DMS53 (cell line): Measurements from ENCODE around the gene SLC2A2.
A peak's percentile ranks its signal among the peaks of the same experiment; 100 is the strongest.

Experiments used
- DNase-seq: peaks from one replicate; lab custom pipeline; 2025; lab: John Stamatoyannopoulos, UW

Gene SLC2A2

DNA sequence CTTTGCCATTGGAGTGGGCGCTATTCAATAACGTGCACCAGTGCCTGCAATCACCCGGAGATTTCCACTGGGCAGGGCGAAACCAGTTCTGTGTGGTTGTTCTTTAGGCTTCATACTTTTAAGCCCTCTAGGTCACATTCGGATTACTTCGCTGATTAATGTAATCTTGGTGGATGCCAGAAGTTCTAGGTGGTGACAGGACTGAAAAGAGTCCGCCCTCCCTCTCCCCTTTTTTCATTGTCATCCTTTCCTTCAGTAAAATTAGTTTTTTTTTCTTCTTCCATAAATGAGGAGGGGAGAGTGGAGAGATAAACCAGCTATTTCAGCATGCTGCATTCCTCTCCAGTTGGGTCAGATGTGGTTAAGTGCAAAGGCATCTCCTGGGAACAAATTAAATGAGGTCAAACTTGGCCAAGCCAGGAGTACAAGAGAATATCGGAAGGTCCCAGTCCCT lies 2.3 kb upstream of the SLC2A2 start:
- no peak for DNase-seq

DNA sequence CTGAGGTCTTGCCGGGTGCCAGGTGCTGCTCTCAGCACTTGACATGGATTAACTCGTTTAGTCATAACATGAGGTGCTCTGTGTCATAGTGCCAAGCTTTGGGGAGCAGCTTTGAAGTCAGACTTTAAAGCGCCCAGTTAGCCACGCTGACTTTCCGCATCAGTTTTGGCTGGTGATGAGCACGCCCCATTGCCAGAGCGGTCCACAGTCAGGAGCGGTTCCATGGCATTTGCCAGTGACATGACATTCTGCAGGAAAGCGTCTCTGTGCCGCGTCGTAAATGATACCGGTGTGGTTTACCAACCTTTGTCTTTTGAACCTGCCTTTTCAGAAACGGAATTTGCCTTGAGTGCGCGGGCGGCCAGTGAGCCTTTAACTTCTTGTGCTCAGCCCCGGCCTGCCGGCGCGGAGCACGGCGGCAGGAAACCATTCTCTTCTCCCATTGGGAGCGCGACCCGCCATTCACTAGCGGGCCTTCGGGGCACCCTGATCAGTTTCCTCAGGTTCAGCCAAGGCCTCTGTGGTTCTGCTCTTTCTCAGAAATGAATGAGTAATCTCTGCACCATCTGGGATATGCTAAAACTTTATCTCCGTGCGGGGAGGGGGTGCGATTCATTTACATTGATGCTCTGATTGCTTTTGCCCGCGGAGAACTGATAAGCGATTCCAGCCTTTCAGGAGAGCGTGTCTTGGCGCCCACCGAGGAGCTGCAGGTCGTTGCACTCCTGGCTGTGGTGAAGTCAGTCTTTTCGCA lies 1.7 kb upstream of the SLC2A2 start:
- DNase-seq: peak; percentile 77

DNA sequence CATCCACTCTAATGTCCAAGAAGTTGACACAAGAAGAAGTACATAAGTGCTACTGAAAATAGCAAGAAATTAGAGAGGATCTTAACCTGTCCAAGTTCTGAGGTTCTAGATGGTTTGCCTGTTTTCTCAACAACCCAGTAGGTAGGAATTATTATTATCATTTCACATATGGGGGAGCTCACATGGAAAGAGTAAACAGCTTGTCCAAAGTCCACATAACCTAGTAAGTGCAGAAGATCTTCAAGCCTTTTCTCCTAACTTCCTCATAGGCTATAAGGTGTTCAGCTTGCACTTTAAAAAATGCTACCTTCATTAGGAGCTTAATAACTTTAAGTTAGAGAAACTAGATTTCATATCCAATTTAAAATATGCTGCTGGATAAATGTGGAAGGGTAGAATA lies 3.0 kb downstream of the SLC2A2 start:
- DNase-seq: no peak

DNA sequence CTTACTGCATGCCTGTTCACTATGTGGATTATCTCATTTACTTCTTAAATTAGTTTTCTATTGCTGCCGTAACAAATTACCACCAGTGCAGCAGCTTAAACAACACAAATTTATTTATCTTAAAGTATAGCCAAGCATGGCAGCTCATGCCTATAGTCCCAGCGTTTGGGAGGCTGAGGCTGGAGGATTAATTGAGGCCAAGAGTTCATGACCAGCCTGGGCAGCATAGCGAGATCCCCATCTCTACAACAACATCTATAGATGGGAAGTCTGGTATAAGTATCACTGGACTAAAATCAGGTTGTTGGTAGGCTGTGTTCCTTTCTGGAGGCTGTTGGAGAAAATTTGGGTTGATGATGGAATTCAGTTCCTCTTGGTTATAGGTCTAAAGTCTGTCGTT lies 5.1 kb downstream of the SLC2A2 start:
- DNase-seq: no peak

DNA sequence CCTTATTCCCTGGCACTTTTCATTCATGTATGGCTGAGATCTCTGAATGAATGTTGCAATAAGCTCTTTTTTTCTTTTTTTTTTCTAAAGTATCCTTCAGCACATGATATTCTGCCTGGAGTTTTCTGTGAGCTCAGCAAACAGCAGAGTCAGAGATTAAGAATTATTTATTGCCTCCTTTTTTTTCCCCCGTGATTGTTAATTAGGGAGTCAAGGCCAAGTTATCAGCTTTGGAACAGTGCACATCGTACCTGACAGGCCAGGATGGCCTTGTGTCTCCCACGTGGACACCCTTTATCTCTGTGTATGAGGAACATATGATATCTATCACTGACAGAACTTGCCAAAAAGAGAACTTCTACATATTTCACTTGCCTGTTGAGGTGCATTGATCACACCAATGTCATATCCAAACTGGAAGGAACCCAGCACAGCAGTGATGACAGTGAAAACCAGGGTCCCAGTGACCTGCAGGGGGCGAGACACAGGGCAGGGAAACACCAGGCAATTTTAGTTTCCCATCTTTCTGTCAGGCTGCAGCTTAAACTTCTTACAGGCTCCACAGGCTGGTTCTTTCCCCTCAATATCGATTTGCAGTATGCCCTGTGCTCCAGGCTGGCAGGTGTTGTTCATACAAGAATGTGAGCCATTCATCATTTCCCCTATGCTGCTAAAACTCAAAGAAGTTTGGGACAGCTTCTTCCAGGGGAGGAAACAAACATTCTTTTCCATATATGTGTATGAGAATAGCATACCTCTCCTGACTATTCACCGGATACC lies 8.2 kb downstream of the SLC2A2 start:
- no peak for DNase-seq

DNA sequence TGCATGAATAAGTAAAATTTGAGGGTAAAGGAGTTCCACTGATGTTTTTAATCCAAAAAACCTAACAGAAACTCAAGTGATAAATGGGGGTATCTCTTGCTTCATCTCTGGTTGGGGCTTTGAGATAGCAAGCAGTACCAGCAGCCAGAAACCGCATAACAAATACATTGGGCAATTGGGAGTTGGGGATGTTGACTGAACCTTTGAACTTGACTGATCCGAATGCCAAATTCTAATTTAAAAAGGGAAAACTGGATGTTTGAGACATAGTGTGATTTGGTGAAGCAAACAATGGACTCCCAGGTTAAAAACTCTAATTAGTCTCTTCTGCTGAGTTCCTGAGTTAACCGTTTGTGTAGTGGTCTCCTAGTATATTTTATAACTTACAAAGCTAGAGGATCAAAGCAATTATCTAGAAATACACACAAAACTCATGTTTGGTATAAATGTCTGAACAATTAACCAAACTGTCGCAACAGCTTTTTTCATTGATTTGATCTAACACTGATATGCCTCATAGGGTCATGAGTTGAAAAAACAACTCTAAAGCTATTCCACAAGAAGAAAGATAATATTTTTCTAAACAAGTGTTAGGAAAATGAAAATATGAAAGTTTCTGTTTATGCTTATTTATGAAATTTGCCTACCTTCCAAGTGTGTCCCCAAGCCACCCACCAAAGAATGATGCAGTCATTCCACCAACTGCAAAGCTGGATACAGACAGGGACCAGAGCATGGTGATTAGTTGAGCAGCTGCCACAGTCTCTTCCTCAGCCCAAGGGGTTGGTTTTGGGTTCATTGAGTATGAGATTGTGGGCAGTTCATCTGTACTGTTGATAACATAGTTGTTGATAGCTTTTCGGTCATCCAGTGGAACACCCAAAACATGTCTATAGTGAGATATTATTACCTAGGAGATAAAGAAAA lies 12.4 kb downstream of the SLC2A2 start:
- no peak for DNase-seq

DNA sequence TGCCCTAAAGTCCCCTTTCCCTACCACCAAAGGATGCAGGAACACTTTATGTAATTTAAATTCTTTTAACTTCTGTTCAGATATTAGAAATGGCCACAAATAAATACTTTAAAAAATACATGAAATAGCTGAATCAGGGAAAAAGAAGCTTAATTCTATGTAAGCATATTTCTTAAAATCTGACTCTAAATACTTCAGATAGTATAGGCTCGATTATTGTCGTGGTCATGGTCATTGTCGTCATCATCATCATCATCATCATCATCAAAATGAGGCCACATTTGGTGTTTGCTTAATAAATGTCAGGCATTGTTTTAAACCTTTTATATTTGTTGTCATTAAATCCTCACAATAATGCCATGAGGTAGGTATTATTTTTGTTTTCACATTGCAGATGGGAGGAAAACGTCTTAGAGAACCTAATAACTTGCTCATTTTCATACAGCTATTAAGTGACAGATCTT lies 14.6 kb downstream of the SLC2A2 start:
- no peak for DNase-seq

DNA sequence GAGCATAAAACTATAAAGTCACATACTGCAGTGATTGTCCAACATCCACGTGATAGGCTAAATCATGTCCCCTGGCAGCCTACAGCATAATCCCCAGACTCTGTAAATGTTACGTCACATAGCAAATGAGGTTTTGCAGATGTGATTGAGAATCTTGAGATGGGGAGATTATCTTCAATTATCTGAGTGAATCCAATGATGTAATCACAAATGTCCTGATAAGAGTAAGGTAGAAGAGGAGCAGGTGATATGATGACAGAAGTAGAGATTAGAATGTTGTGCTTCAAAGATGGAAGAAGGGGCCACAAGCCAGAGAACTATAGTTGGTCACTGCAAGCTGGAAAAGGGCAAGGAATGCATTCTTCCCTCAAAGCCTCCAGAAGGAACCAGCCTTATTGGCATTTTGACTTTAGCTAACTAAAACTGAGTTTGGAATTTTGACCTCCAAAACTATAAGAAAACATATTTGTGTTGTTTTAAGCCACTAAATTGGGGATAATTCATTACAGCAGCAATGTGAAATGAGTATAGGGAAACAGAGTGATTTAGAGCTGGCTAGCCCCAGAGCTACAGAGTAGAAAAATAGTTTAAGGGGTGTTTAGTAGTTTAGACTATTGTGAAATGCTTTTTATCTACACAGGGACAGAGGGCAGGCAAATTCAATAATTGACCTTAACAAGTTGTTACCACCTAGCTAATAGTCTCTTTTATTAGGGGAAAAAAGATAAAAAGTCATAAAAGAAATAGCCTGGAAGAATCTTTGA lies 15.2 kb downstream of the SLC2A2 start:
- DNase-seq: no peak

DNA sequence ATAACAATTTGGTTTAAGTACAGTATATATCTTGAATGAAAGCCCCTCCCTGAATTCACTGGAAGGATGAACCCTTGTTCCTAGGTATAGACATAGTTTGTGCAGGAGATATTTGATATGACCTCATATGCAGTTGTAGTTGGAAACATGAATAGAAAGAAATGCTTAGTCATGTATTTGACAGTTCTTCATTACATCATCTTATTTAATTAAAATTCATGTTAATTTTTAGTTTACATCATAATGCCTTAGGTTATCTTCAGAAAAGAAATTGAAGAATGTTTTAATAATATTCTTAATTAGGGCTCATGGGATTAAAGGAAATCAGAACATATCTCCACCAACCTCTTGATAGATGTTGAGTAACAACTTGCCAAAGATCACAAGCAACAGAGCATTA lies 19.2 kb downstream of the SLC2A2 start:
- DNase-seq: no peak

DNA sequence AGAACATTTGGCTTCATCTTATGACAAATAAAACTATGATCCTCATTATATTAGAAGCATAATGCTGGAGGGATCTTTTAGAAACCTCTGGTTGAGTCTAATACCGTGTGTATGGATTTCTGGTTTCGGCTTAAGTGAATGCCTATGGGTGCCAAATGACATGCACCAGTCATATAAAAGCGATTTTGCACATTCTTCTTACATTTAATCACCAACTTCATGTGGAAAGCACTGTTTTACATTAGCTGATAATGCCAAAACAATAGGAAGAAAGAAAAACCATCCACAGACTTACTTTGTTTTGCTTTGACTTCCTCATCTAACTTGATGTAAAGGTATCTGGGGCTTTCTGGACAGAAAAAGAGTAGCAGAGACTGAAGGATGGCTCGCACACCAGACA lies 20.9 kb downstream of the SLC2A2 start:
- no peak for DNase-seq

DNA sequence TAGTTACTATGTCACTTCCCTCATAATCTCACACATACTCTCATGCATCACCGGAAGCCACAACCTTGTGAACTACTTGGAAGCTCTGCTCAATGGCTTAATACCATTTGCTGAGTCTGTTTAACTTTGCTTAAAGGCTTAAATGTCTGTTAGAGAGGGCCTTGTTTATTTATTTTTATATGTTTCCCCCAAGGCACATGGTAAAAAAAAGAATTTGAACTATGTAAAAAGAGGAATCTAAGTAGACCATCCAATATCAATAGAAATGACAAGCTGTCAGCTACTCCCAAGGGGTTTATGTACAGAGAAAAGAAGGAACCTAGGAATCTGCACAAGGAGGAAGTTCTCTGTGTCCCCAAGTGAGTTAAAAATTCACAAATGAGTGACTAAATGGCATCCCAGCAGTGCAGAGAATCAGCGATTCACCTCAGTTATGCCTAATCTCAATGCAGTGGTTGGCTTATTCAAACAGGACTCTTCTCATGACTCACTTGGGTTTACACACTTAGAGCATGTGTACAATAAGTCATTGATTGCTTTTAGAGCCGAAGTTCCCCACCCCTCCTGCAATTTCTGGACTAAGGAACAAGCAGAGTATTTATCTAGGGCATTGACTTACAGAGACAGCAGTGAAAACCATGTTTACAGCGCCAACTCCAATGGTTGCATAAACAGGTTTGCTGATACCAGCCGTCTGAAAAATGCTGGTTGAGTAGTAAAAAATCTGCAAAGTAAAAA lies 24.4 kb downstream of the SLC2A2 start:
- peak; percentile 85 for DNase-seq

DNA sequence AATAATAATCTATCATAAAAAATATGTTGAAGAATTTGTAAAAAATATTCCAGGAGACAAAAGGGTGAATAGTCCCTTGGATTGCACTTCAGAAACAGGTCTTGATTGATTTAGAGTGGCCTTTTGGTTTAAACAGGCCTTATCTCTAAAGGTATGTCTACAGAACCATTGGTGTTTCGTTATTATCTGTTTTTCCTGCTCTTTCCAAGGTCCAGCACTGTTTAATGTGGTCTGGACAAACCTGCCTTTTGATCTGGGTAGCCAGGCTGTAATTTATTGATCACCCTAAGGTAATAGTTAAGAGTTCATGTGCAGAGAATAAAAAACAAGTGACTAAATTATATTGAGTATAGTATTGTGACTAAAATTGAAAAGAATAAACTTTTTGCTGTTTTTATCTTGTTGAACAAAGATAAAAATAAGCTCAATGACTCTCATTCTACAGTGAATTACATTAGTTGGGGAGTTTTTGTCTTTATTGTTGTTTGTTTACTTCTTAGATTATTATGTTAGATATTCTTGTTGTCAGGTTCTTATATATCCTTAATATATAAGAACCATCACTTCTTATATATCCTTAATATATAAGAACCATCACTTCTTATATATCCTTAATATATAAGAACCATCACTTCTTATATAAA lies 25.1 kb downstream of the SLC2A2 start:
- DNase-seq: no peak

DNA sequence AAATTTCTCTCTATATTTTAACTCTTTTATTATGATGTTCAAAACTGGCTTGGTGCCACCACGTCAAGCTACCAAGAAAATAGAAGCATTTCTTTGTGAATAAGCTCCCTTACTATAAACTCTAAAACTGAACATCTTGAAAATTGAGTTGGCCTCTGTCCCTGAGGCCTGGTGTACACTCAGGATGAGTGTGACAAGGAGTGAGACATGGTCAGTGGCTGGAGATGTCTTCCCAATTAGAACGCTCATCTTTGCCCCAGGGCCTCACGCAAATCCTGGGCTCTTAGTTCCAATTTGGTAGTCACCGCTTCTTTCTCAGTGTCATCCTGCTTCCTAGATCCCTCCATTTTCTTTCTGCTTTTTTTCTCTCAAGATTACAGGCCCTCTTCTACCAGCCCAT lies 26.2 kb downstream of the SLC2A2 start:
- DNase-seq: no peak

DNA sequence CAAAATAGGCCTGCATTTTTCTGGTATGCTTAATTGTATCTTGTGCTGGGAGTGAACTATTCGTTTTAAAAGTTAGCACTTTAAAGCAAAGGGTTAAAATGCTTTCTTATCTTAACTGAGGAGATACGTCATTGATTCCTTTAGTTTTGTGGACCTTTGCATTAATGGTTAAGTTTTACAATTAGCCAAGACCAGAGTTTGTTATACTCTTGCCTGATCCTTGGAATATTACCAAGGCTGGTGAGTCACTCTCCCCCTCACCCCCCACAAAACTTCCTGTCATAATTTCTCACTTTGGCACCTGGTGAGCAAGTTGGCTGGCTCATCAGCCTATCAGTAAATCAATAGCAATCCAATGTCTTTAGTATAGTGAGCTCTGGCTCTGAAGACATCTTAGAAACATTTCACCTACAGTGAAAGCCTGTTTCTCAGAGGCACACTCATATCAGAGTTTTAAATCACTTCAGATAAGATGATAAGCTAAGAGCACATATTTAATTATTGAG lies 26.7 kb downstream of the SLC2A2 start:
- peak; percentile 32 for DNase-seq

DNA sequence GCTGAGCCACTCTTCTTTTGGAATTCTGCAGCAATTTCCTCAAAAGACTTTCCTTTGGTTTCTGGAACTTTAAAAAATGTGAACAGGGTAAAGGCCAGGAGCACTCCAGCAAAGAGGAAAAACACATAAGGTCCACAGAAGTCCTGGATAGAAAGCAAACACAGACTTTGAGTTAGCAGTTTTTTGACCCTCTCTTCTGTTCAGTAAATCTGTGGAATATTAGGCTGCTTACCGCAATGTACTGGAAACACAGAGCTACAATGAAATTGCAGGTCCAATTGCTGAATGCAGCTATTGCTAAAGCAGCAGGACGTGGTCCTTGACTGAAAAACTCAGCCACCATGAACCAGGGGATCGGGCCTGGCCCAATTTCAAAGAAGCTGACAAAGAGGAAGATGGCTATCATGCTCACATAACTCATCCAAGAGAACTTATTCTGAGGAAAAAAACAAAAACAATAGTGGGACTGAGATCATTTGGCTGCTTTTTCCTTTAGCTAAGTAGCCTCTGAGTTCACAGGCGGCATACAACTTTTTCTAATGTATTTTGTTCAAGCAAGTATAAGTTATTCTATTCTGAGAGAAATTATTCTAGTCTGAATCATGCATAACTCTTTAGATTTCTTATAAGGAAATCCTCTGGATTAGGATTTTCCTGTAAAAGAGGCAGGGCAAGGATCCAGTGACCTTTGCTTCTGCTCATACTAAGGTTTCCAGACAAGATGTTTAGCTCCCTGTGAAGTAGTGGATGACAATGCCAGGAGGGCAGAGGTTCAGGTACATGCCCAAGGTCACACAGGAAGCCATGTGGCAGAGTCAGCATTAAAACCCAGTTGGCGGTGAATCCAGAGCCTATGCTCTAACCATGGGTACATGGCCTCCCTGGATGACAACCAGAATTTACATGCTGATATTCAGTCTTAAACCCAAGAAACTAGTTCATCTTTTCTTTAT lies 28.3 kb downstream of the SLC2A2 start:
- DNase-seq: no peak

DNA sequence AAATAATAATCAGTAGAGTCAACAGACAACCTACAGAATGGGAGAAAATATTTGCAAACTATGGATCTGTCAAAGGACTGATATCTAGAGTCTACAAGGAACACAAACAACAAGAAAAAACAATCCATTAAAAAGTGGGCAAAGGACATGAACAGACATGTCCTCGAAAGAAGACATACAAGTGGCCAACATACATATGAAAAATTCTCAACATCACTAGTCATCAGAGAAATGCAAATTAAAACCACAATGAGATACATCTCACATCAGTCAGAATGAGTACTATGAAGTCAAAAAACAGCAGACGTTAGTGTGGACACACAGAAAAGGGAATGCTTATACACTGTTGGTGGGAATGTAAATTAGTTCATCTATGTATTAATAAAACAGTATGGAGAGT lies 33.7 kb downstream of the SLC2A2 start:
- no peak for DNase-seq

DNA sequence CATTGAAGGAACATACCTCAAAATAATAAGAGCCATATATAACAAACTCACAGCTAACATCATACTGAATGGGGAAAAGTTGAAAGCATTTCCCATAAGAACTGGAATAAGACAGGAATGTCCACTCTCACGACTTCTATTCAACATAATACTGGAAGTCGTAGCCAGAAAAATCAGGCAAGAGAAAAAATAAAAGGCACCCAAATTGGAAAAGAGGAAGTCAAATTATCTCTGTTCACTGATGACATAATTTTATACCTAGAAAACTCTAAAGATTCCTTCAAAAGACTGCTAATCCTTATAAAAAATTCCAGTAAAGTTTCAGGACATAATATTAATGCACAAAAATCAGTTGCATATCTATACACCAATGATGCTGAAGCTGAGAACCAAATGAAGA lies 34.9 kb downstream of the SLC2A2 start:
- no peak for DNase-seq

DNA sequence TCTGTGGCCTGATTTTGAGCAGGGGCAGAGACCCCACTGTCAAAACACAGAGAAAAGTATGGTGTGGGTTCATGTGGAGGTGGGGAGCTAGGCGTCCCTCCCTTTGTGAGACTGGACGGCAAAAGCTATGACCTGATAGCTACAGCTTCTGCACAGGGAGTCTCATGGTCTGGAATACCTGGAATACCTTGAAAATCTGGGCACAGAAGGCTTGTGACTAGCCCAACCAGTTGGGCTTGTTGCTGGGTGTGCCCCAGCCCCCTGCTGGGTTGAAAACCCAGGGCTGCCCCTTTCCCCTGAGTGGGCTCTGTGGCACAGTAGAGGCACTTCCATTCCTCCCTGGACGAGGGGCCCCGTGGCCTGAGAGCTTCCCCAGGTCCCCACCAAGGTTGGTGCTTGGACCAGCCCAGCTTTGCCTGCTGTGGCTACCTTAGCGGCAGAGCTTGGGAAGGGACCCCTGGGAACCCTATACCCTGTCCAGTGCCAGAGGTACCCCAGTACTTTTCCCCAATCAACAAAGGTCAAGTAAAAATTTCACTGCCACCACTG lies 37.3 kb downstream of the SLC2A2 start:
- no peak for DNase-seq

DNA sequence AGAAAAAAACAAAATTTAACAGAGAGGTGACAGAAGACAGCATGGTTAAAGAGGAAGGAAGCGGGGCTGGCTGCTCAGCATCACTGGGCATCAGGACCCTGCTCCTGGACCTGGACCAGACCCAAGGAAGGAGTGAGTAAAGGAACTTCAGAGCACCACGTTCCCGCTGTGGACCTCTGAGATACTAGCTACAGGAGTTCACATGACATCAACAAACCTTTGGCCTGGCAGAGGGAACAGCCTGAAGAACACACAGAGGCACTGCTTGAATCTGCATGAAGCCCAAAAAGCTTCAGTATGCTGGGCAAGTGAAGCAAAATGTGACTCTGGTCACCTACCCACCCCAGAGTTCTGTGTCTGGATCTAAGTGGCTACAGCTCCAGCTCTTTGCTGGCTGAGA lies 38.1 kb downstream of the SLC2A2 start:
- no peak for DNase-seq
